Endothelial cell of umbilical vein (primary cell): Measurements from ENCODE around the gene FOXS1. TPM values are rescaled to one million over a fixed set of nuclear protein-coding genes. Genes with fewer than 3 reads are reported as not detected.

ENCODE experiments used
- Bru-seq: library from RNA; stranded (reverse); fragments of 400-500 nt; gene quantifications from one replicate; lab custom pipeline; 2021; lab: Mats Ljungman, UMichigan
- BruChase-seq, 2 experiments: library from RNA; stranded (reverse); fragments of 400-500 nt; gene quantifications; one replicate each; lab custom pipeline; 2021; lab: Mats Ljungman, UMichigan
- BruUV-seq: library from RNA; stranded (reverse); fragments of 400-500 nt; replicated peaks from 2 replicates; lab custom pipeline; 2021; lab: Mats Ljungman, UMichigan
- CTCF ChIA-PET: fragments of 300-600, 350-600 bp; sonication (Branson Sonifier 250); formaldehyde crosslinking; loops from one replicate; lab custom pipeline; 2021; ENCODE audit warnings: antibody characterized with exemption, inconsistent platforms; lab: Charles Lee
- POLR2A ChIA-PET: fragments of 300-600, 350-600 bp; sonication (Branson Sonifier 250); formaldehyde crosslinking; loops from one replicate; lab custom pipeline; 2021; ENCODE audit warnings: antibody characterized with exemption, inconsistent platforms; lab: Charles Lee
- DNase-seq: peaks from one replicate; pipeline ENCODE4 v3.0.0-alpha.2; 2011; ENCODE audit warnings: low read depth, low spot score
- FAIRE-seq: peaks from 2 replicates; lab custom pipeline; 2011; peaks lifted over from hg19 to GRCh38; lab: Jason Lieb, UNC
- H2AFZ ChIP-seq: 2 replicates; pipeline ENCODE4 v1.6.0; 2012; ENCODE audit warnings: low read depth, low read length, control low read depth, inconsistent platforms
- H3K27ac ChIP-seq: 2 replicates; pipeline ENCODE4 v1.5.1; 2011; ENCODE audit warnings: low read depth, mild to moderate bottlenecking, control low read depth, low read length, moderate library complexity; ENCODE audit not compliant: insufficient read depth
- H3K27me3 ChIP-seq, 2 experiments: 2 replicates each; pipeline versions ENCODE4 v1.6.0 to v1.6.1; 2011; ENCODE audit warnings: low read length in 2 of 2, mixed read lengths in 1 of 2; ENCODE audit not compliant: control insufficient read depth in 2 of 2, insufficient read depth in 2 of 2
- H3K36me3 ChIP-seq, 2 experiments: 2 replicates in 1 of 2; 3 replicates in 1 of 2; pipeline ENCODE4 v1.5.1; 2011; ENCODE audit warnings: low read length in 2 of 2, mild to moderate bottlenecking in 1 of 2, moderate library complexity in 1 of 2; ENCODE audit not compliant: control insufficient read depth in 2 of 2, insufficient read depth in 2 of 2; ENCODE audit errors: extremely low read depth in 1 of 2
- H3K4me1 ChIP-seq: 3 replicates; pipeline ENCODE4 v1.5.1; 2011; ENCODE audit warnings: mild to moderate bottlenecking, low read length; ENCODE audit not compliant: control insufficient read depth, insufficient read depth; ENCODE audit errors: extremely low read depth
- H3K4me2 ChIP-seq: 2 replicates; pipeline ENCODE4 v1.6.1; 2011; ENCODE audit warnings: low read length, control low read depth, mixed read lengths; ENCODE audit not compliant: insufficient read depth
- H3K4me3 ChIP-seq, 3 experiments: fragments of 200-600 bp in 1 of 3; sonication (generic), shearing (Covaris generic) in 1 of 3; replicated peaks in 1 of 3; 2 replicates each; pipeline ENCODE4 v1.5.1; 2011 to 2016; ENCODE audit warnings: control low read depth in 3 of 3, low read length in 3 of 3, mild to moderate bottlenecking in 2 of 3, inconsistent platforms in 1 of 3, low read depth in 1 of 3, moderate library complexity in 1 of 3; ENCODE audit not compliant: insufficient read depth in 1 of 3
- H3K79me2 ChIP-seq: 2 replicates; pipeline ENCODE4 v1.6.0; 2012; ENCODE audit warnings: low read length, inconsistent platforms; ENCODE audit not compliant: control insufficient read depth, insufficient read depth
- H3K9ac ChIP-seq: replicated peaks from 2 replicates; pipeline ENCODE3; 2011; ENCODE audit warnings: low read length, control low read depth; ENCODE audit not compliant: insufficient read depth; ENCODE audit errors: extremely low read depth
- H3K9me1 ChIP-seq: replicated peaks from 3 replicates; pipeline ENCODE4 v1.6.0; 2011; ENCODE audit warnings: mild to moderate bottlenecking, low read length; ENCODE audit not compliant: control insufficient read depth, insufficient read depth; ENCODE audit errors: extremely low read depth
- H3K9me3 ChIP-seq: replicated peaks from 2 replicates; pipeline ENCODE4 v1.5.1; 2012; ENCODE audit warnings: low read length, inconsistent platforms; ENCODE audit not compliant: control insufficient read depth, insufficient read depth
- H4K20me1 ChIP-seq: replicated peaks from 2 replicates; pipeline ENCODE3; 2011; ENCODE audit warnings: mild to moderate bottlenecking, low read length; ENCODE audit not compliant: control insufficient read depth, insufficient read depth; ENCODE audit errors: extremely low read depth
- CTCF ChIP-seq, 2 donors: IDR thresholded peaks; 1 replicate in 1 of 2; 2 replicates in 1 of 2; pipeline ENCODE4 v1.5.1; 2011; ENCODE audit warnings: low read length in 2 of 2, mild to moderate bottlenecking in 2 of 2, moderate library complexity in 2 of 2, control low read depth in 1 of 2, inconsistent platforms in 1 of 2, low read depth in 1 of 2; ENCODE audit not compliant: insufficient read depth in 1 of 2; ENCODE audit errors: extremely low read depth in 1 of 2
- EZH2 ChIP-seq: IDR thresholded peaks from 2 replicates; pipeline ENCODE4 v1.6.1; 2012; ENCODE audit warnings: borderline replicate concordance, low read depth, mild to moderate bottlenecking, moderate library complexity, low read length, inconsistent platforms; ENCODE audit not compliant: severe bottlenecking
- FOS ChIP-seq: IDR thresholded peaks from 2 replicates; pipeline ENCODE4 v1.6.1; 2011; ENCODE audit warnings: mild to moderate bottlenecking, low read length, moderate library complexity, borderline replicate concordance; ENCODE audit not compliant: insufficient read depth
- GATA2 ChIP-seq: IDR thresholded peaks from 2 replicates; pipeline ENCODE4 v1.7.0; 2011; ENCODE audit warnings: low read depth, mild to moderate bottlenecking, moderate library complexity, mixed read lengths, low read length; ENCODE audit not compliant: insufficient read length, insufficient read depth
- MAX ChIP-seq: IDR thresholded peaks from 2 replicates; pipeline ENCODE4 v1.6.1; 2011; ENCODE audit not compliant: insufficient read depth, insufficient read length
- MYC ChIP-seq: IDR thresholded peaks from one replicate; pipeline ENCODE4 v1.6.1; 2011; ENCODE audit warnings: mild to moderate bottlenecking, low read depth, low read length
- POLR2A ChIP-seq: IDR thresholded peaks from 2 replicates; pipeline ENCODE4 v1.6.1; 2012; ENCODE audit warnings: low read depth, mild to moderate bottlenecking, control low read depth, low read length
- POLR2AphosphoS5 ChIP-seq: IDR thresholded peaks from 2 replicates; pipeline ENCODE4 v1.6.1; 2012; ENCODE audit warnings: low read depth, mild to moderate bottlenecking, control low read depth, low read length, moderate library complexity; ENCODE audit not compliant: insufficient read depth
- dilution Hi-C: fragments of 300-500 bp; cut with MboI; formaldehyde crosslinking; loops from one replicate; pipeline ENCODE4 v1.15.0; 2019; ENCODE audit warnings: low sequenced_read_pairs; ENCODE audit not compliant: extremely low pct_ligation_motif_present
- intact Hi-C: fragments of 100-400 bp; cut with micrococcal nuclease; formaldehyde crosslinking; loops from one replicate; pipeline ENCODE4 v1.10.0; 2022
- long read RNA-seq: library from polyadenylated mRNA; stranded (forward); transcript quantifications from one replicate; pipeline ENCODE4 v2.0.0, GENCODE V29; 2021
- polyA minus RNA-seq, 3 experiments: library from RNA; depleted of rRNA, polyadenylated mRNA; stranded (reverse); fragments of >200 nt; gene quantifications; 1 replicate in 1 of 3; 2 replicates in 2 of 3; pipeline ENCODE4 v1.2.3, GENCODE V29; 2011
- polyA plus RNA-seq, 4 experiments: library from polyadenylated mRNA; depleted of rRNA in 3 of 4; stranded (reverse) in 3 of 4; unstranded in 1 of 4; fragments of >200 nt; gene quantifications; 2 replicates each; pipeline versions ENCODE4 v1.2.1 to v1.2.3, GENCODE V29; 2011 to 2012; ENCODE audit warnings: missing spikeins in 1 of 4
- total RNA-seq: library from RNA; stranded (reverse); gene quantifications from 2 replicates; pipeline ENCODE4 v1.2.3, GENCODE V29; 2021

The FOXS1 gene
- total RNA-seq (not detected in 2 replicates), polyA plus RNA-seq (0.81 and 0.84 TPM in 2 replicates), polyA minus RNA-seq (0.22 TPM in 1 of 2 replicates, not detected in the other), Bru-seq, nascent RNA (not detected), BruChase-seq, experiment 1, labeled RNA remaining after a 6-hour chase (percentile 28 among the genes with signal in this experiment), BruChase-seq, experiment 2, labeled RNA remaining after a 2-hour chase (percentile 28 among the genes with signal in this experiment)
- polyA plus RNA-seq (2011; cell fraction: cytosol; rRNA removed), result 0.35 and 0.56 TPM in 2 replicates
- 0.14 and 0.41 TPM in 2 replicates for polyA plus RNA-seq (2011; cell fraction: nucleus; rRNA removed)
- polyA plus RNA-seq (2012), result 0.13 and 0.26 TPM in 2 replicates
- polyA minus RNA-seq (2011; cell fraction: cytosol; rRNA and poly(A)+ RNA removed), result not detected
- polyA minus RNA-seq (2011; cell fraction: nucleus; rRNA and poly(A)+ RNA removed), result 0.87 and 0.96 TPM in 2 replicates
- long read RNA-seq, result 0 reads

DNA sequence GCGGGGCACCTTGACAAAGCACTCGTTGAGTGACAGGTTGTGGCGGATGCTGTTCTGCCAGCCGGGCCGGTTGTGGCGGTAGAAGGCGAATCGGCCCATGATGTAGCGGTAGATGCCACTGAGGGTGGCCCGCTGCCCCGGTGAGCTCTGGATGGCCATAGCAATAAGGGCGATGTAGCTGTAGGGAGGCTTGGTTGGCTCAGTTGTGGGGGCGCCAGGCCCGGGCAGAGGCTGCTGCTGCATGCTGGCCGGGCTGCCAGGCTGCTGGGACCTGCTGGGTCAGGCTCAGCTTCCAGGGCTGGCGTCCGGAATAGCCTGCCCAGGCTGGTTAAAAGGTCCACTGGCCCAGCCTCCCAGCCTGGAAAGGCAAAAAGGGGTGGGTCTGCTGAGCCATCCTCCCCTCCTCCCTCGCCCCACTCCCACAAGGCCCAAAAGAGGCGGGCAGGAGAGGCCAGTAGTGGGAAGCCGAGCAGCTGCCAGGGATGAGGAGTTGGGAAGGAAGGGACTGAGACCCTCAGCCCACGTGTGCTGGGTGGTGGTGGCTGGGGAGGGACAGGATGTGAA, at the start of gene FOXS1:
Gene FOXS1 (minus strand): TSS at position 305 of the 564 bp plus-strand sequence. CDS start 62 bp downstream, at position 243.
- Histone ChIP-seq H3K9me3 (no peaks in the 10 kb centered on the region), H2AFZ (peak within 1 kb of the TSS; percentile 55), H3K4me2 (no peak within 1 kb of the TSS), H3K36me3 (no peaks in the 10 kb centered on the region), H3K4me3 (no peak within 1 kb of the TSS), H4K20me1 (no peaks in the 10 kb centered on the region), H3K79me2 (no peaks in the 10 kb centered on the region), H3K4me1 (peaks cover 22% of the 10 kb centered on the region), H3K27me3 (peaks cover 9 to 11% of the 10 kb centered on the region in 2 experiments), H3K9ac (no peak within 1 kb of the TSS), H3K27ac (no peak within 1 kb of the TSS), H3K9me1 (no peaks in the 10 kb centered on the region)
- DNase-seq, result peak; percentile 17
- ChIA-PET CTCF (interaction anchor here (0.8 to 18.2 kb wide), 8 partner anchors 10 to 245 kb away, joined by 3 to 619 read pairs (median 4); partner anchors contain the start of genes MYLK2 and PDRG1), POLR2A (no interaction called here)
- dilution Hi-C loops (no loop called here), intact Hi-C loops (no loop called here)
- no peak for TF ChIP-seq POLR2AphosphoS5
- TF ChIP-seq MYC, result no peak
- TF ChIP-seq POLR2A, result no peak
- TF ChIP-seq FOS, result no peak
- TF ChIP-seq EZH2, result no peak
- no peak for FAIRE-seq
- BruUV-seq, result no TSS peak

- no peak for FAIRE-seq
- no peak overlapping the region for H3K27ac ChIP-seq
- no TSS peak for BruUV-seq
Measured at GRCh38 chr20:31890646-31891045, 45.2 kb upstream of the FOXS1 start.

More at GRCh38 chr20:31890646-31891045, 45.2 kb upstream of the FOXS1 start:
- no peak overlapping the region for H3K9ac ChIP-seq
- H3K4me3 ChIP-seq, result no peak overlapping the region
- H4K20me1 ChIP-seq, result no peaks in the 10 kb centered on the region
- TF ChIP-seq MYC, result no peak
- TF ChIP-seq CTCF (IDR thresholded peaks at IDR 0.05; ENCODE audit: extremely low read depth in 1 of 2, insufficient read depth in 1 of 2, low read depth in 1 of 2, low read length in 2 of 2), result no peak
- no peak for TF ChIP-seq MAX
- TF ChIP-seq EZH2, result no peak
- no peak for TF ChIP-seq GATA2
- TF ChIP-seq POLR2A, result no peak
- no peak for TF ChIP-seq FOS
- H2AFZ ChIP-seq, result no peak overlapping the region
- peaks cover 3 to 5% of the 10 kb centered on the region in 2 experiments for H3K27me3 ChIP-seq
- dilution Hi-C loops, result no loop called here
- H3K4me2 ChIP-seq, result no peak overlapping the region
- H3K79me2 ChIP-seq, result no peaks in the 10 kb centered on the region
- H3K9me3 ChIP-seq, result no peaks in the 10 kb centered on the region
- intact Hi-C loops, result no loop called here
- ChIA-PET CTCF (interaction anchor here (0.6 kb wide), 1 partner anchor 1593 kb away, joined by 3 read pairs; no protein-coding TSS in a partner anchor), POLR2A (no interaction called here)
- H3K9me1 ChIP-seq, result no peaks in the 10 kb centered on the region
- H3K36me3 ChIP-seq, result no peaks in the 10 kb centered on the region
- no peak for DNase-seq
- H3K4me1 ChIP-seq, result no peaks in the 10 kb centered on the region
